Activated naive CD4-positive, alpha-beta T cell treated with anti-CD3 and anti-CD28 coated beads, Interleukin-2, amount 50 U/mL, for 24 hours (primary cell): ENCODE results near the gene DDX31.
"Not testable (repeated sequence)": the region's sequence is repeated elsewhere in the genome, so short reads cannot be mapped to it uniquely, and the experiment has no call there.

ENCODE experiments used
- H3K27ac Mint-ChIP-seq: one replicate; pipeline ENCODE4 v1.8.0; 2021; ENCODE audit warnings: mild to moderate bottlenecking, mixed read lengths
- H3K27me3 Mint-ChIP-seq: one replicate; pipeline ENCODE4 v1.8.0; 2021; ENCODE audit warnings: mixed read lengths
- H3K36me3 Mint-ChIP-seq: one replicate; pipeline ENCODE4 v1.8.0; 2021; ENCODE audit warnings: mixed read lengths
- H3K4me1 Mint-ChIP-seq: one replicate; pipeline ENCODE4 v1.8.0; 2021; ENCODE audit warnings: mixed read lengths
- H3K4me3 Mint-ChIP-seq: one replicate; pipeline ENCODE4 v1.8.0; 2021; ENCODE audit warnings: mild to moderate bottlenecking, mixed read lengths
- H3K9me3 Mint-ChIP-seq: one replicate; pipeline ENCODE4 v1.8.0; 2021; ENCODE audit warnings: mixed read lengths

The DDX31 gene

DNA sequence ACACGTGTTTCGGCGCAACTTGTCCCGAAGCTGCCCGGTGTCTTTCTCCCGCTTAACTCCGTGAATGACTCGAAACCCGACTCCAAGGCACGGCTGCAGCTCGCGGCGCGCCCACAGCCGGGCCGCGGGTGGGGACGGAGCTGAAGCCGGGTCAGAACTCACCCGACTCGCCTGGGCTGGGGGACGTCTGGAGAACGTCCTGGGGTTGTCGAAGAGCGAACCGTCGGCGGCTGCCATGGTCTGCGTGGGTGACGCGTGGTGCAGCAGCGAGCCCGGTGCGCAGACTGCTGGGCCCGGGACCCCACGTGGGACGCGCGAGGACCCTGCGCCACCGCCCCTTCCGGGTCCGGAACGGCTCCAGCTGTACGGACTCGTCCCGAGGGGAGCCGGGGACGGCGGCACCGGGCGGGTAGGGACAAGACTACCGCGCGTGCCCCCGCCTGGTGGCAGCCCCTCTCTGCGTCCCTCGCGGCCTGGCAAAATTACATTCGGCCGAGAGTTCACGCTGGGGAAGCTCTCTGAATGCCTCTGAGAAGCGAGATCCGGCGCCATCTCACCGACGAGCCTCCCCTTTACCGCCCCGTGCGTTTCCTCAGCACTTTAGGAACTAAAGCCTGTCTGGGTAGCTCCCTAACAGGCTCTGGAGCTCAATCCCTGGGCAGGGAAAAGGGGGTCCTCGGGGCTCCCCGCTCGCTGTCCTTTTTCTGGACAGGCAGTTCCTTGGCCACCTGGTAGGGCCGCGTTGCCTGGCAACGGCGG, at the start of gene DDX31:
TSS of gene DDX31 (minus strand) at position 286 of the 759 bp plus-strand sequence. CDS start at position 237, 49 bp downstream.
- Mint-ChIP-seq H3K4me1 (peaks cover 50% of the 10 kb centered on the region), H3K4me3 (peak within 1 kb of the TSS; percentile 95), H3K9me3 (no peaks in the 10 kb centered on the region), H3K27me3 (no peaks in the 10 kb centered on the region), H3K27ac (peak within 1 kb of the TSS; percentile 94), H3K36me3 (peaks cover 5% of the 10 kb centered on the region)

DNA sequence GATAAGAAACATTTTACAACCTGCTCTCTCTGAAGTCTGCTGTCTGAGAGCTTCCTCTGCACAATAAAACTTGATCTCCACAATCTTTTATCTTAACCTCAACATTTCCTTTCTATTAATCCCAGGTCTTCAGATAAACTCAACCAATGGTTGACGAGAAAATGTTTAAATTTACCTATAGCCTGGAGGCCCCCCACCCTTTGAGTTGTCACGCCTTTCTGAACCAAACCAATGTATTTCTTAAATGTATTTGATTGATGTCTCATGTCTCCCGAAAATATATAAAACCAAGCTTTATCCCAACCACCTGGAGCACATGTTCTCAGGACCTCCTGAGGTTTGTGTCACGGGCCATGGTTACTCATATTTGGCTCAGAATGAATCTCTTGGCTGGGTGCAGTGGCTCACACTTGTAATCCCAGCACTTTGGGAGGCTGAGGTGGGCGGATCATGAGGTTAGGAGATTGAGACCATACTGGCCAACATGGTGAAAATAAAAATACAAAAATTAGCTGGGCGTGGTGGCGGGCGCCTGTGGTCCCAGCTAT, 48.7 kb upstream of the DDX31 start:
- not testable (repeated sequence) for H3K36me3 Mint-ChIP-seq, H3K27ac Mint-ChIP-seq

DNA sequence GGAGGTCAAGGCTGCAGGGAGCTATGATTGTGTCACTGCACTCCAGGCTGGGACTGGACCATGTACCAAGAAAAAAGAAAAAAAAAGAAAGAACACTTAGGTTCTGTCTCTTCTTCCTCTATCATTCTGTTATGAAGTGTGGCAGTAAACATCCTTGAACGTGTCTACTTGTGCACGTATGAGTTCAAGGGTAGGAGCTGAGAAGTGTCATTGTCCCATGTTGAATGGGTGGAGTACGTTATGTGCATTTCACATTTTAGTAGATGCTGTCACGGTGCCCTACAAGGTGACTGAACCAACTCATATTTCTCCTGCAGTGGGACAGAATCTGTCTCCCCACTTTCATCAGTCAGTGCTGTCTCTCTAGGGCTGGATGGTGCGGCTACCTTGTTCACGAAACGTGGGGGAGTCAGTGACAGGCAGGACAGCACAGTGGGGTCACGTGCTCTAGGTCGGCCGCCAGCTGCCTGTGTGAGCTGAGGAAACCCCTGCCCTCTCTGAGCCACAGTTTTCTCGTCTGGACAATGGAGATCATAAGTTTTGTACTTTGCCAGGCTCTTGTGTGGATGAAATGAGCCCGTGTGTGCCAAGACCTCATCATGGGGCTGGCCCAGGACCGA, 47.7 kb upstream of the DDX31 start:
- H3K9me3 Mint-ChIP-seq = no peaks in the 10 kb centered on the region
- no peaks in the 10 kb centered on the region for H3K36me3 Mint-ChIP-seq
- H3K27ac Mint-ChIP-seq = no peak overlapping the region
- H3K27me3 Mint-ChIP-seq = peaks cover 12% of the 10 kb centered on the region
- peaks cover 7% of the 10 kb centered on the region for H3K4me1 Mint-ChIP-seq
- no peak overlapping the region for H3K4me3 Mint-ChIP-seq

More for the DNA sequence above, 48.7 kb upstream of the DDX31 start:
- H3K9me3 Mint-ChIP-seq, H3K4me3 Mint-ChIP-seq, H3K4me1 Mint-ChIP-seq: not testable (repeated sequence)
- peaks cover 11% of the 10 kb centered on the region for H3K27me3 Mint-ChIP-seq

DNA sequence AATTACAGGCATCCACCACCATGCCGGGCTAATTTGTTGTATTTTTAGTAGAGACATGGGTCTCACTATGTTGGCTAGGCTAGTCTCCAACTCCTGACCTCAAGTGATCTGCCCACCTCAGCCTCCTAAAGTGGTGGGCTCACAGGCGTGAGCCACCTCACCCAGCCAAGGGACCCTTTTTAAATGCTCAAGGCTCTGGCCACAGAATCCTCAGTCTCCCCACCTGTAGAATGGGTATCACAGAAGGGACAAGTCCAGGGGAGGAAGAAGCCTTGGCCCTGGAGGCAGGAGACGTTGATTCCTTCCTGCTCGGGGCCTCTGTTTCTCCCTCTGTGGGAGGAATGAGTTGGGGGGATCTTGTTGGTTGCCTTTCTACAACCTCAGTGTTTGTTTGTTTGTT, 46.2 kb upstream of the DDX31 start:
- Mint-ChIP-seq H3K9me3 (no peaks in the 10 kb centered on the region), H3K27ac (no peak overlapping the region), H3K27me3 (peaks cover 12% of the 10 kb centered on the region), H3K4me1 (peaks cover 7% of the 10 kb centered on the region), H3K4me3 (no peak overlapping the region), H3K36me3 (no peaks in the 10 kb centered on the region)

GRCh38 chr9:132712753-132713152, 43.0 kb upstream of the DDX31 start:
- peaks cover 6% of the 10 kb centered on the region for H3K27me3 Mint-ChIP-seq
- H3K27ac Mint-ChIP-seq = no peak overlapping the region
- H3K4me1 Mint-ChIP-seq = no peaks in the 10 kb centered on the region
- H3K4me3 Mint-ChIP-seq = no peak overlapping the region
- H3K36me3 Mint-ChIP-seq = no peaks in the 10 kb centered on the region
- no peaks in the 10 kb centered on the region for H3K9me3 Mint-ChIP-seq

- Mint-ChIP-seq H3K4me3 (no peak overlapping the region), H3K9me3 (no peaks in the 10 kb centered on the region), H3K36me3 (no peaks in the 10 kb centered on the region), H3K27me3 (peaks cover 6% of the 10 kb centered on the region), H3K4me1 (no peaks in the 10 kb centered on the region), H3K27ac (no peak overlapping the region)
Measured at GRCh38 chr9:132711846-132712245, 42.1 kb upstream of the DDX31 start.

DNA sequence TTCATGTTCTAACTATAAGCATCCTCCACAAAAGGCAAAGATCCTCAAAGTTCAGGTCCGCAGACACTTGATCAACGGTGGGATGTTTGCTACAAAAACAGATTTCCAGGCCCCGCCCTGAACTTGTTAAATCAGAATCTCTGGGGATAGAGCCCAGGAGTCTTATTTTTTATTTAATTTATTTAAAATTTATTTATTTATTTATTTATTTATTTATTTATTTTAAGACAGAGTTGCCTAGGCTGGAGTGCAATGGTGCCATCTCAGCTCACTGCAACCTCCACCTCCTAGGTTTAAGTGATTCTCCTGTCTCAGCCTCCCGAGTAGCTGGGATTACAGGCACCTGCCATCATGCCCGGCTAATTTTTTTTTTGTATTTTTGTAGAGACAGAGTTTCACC, 41.4 kb upstream of the DDX31 start:
- not testable (repeated sequence) for H3K9me3 Mint-ChIP-seq, H3K4me3 Mint-ChIP-seq, H3K4me1 Mint-ChIP-seq, H3K27me3 Mint-ChIP-seq, H3K27ac Mint-ChIP-seq, H3K36me3 Mint-ChIP-seq

DNA sequence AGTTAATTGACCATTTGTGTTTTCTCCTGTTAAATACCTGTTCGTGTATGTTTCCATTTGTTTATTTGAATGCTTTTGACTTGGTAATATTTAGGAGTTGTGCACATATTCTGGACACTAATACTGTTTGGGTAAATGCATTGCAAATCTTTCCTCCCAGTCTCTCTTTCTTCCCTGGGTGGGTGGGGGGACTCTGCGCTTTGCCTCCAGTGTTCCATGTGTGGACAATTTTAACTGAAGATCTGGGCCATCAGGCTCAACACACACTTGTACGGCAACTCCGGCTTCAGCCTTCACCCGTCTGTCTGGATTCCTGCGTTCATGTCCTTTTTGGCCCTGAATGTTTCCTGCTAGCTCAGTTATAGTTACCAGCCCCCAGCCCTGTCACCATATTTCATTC, 40.5 kb upstream of the DDX31 start:
- Mint-ChIP-seq H3K4me3 (no peak overlapping the region), H3K27me3 (peaks cover 4% of the 10 kb centered on the region), H3K4me1 (no peaks in the 10 kb centered on the region), H3K27ac (no peak overlapping the region), H3K9me3 (no peaks in the 10 kb centered on the region), H3K36me3 (no peaks in the 10 kb centered on the region)

DNA sequence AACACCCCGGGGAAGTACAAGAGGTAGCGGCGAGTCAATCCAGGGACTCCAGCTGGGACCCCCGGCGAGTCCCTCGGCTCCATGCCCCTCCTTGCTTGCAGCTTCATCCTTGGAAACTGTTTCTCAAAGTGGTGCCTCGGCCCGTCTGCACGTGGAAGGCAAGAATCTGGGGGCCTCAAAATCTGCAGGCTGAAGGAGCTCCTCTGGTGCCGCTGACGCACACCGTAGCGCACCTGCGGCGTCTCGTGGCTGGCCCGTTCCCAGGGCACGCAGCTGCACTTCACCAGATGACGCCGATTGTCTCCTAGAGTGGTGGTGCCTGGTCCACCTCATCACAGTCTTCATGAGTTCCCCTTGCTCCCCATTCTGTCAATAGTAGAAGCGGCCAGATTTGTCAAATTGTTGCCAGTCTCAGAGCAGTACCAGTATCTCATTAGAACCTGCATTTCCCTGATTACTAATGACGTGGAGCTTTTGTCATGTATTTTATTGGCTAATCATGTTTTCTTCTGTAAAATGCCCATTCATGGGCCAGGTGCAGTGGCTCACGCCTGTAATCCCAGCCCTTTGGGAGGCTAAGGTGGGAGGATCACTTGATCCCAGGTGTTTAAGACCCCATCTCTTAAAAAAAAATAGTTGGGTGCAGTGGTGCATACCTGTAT, 39.1 kb upstream of the DDX31 start:
- Mint-ChIP-seq H3K4me1 (no peaks in the 10 kb centered on the region), H3K27ac (no peak overlapping the region), H3K9me3 (no peaks in the 10 kb centered on the region), H3K36me3 (no peaks in the 10 kb centered on the region), H3K27me3 (peaks cover 4% of the 10 kb centered on the region), H3K4me3 (no peak overlapping the region)

GRCh38 chr9:132708239-132708638, 38.5 kb upstream of the DDX31 start:
- Mint-ChIP-seq H3K4me1 (no peaks in the 10 kb centered on the region), H3K4me3 (no peak overlapping the region), H3K9me3 (no peaks in the 10 kb centered on the region), H3K27me3 (peaks cover 2% of the 10 kb centered on the region), H3K36me3 (no peaks in the 10 kb centered on the region), H3K27ac (no peak overlapping the region)

GRCh38 chr9:132703336-132703735, 33.6 kb upstream of the DDX31 start:
- no peaks in the 10 kb centered on the region for H3K36me3 Mint-ChIP-seq
- H3K4me1 Mint-ChIP-seq = no peaks in the 10 kb centered on the region
- no peak overlapping the region for H3K4me3 Mint-ChIP-seq
- peaks cover 3% of the 10 kb centered on the region for H3K27me3 Mint-ChIP-seq
- H3K27ac Mint-ChIP-seq = no peak overlapping the region
- H3K9me3 Mint-ChIP-seq = peaks cover 4% of the 10 kb centered on the region

DNA sequence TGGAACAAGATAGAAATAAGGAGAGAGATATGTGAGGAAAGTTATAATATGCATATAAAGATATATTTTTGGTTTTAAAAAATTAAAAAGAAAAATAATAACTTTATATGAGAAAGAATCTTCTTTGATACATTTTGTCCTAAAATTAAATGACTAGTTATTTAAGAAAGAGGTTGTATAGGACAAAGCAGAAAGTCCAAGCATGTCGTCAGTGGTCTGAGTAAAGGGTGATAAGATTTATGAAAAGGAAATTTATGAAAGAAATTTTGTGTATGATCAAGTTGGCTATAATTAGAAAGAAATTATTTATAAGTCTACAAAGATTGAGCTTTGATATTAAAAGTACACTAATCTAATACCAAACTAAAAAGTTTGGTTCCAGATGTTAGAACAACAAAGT, 32.5 kb upstream of the DDX31 start:
- H3K9me3 Mint-ChIP-seq = peaks cover 11% of the 10 kb centered on the region
- no peak overlapping the region for H3K4me3 Mint-ChIP-seq
- no peak overlapping the region for H3K27ac Mint-ChIP-seq
- no peaks in the 10 kb centered on the region for H3K4me1 Mint-ChIP-seq
- peaks cover 4% of the 10 kb centered on the region for H3K36me3 Mint-ChIP-seq
- peaks cover 6% of the 10 kb centered on the region for H3K27me3 Mint-ChIP-seq

GRCh38 chr9:132699956-132700355, 30.2 kb upstream of the DDX31 start:
- peaks cover 4% of the 10 kb centered on the region for H3K36me3 Mint-ChIP-seq
- H3K4me1 Mint-ChIP-seq = no peaks in the 10 kb centered on the region
- H3K4me3 Mint-ChIP-seq = no peak overlapping the region
- peaks cover 6% of the 10 kb centered on the region for H3K27me3 Mint-ChIP-seq
- no peak overlapping the region for H3K27ac Mint-ChIP-seq
- H3K9me3 Mint-ChIP-seq = peaks cover 11% of the 10 kb centered on the region

DNA sequence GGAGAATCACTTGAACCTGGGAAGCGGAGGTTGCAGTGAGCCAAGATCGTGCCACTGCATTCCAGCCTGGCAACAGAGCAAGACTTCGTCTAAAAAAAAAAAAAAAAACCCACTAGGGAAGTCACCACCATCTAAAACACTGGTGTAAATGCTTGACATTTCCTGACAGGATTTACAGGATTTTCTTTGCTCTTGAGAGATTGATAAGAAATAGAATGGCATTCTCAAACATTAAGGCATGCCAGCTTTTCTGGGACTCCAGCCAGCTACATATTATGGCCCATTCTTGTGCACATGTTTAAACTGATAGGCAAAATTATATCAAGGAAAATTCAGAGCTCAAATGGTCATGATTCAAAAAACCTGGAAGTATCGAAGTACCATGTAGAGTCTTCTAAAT, 29.2 kb upstream of the DDX31 start:
- peaks cover 8% of the 10 kb centered on the region for H3K36me3 Mint-ChIP-seq
- peaks cover 6% of the 10 kb centered on the region for H3K27me3 Mint-ChIP-seq
- H3K27ac Mint-ChIP-seq = no peak overlapping the region
- peaks cover 6% of the 10 kb centered on the region for H3K4me1 Mint-ChIP-seq
- H3K9me3 Mint-ChIP-seq = peaks cover 11% of the 10 kb centered on the region
- no peak overlapping the region for H3K4me3 Mint-ChIP-seq

- Mint-ChIP-seq H3K9me3 (peaks cover 11% of the 10 kb centered on the region), H3K27ac (no peak overlapping the region), H3K4me1 (peaks cover 6% of the 10 kb centered on the region), H3K4me3 (no peak overlapping the region), H3K36me3 (peaks cover 13% of the 10 kb centered on the region), H3K27me3 (peaks cover 6% of the 10 kb centered on the region)
Measured at GRCh38 chr9:132697230-132697629, 27.4 kb upstream of the DDX31 start.

DNA sequence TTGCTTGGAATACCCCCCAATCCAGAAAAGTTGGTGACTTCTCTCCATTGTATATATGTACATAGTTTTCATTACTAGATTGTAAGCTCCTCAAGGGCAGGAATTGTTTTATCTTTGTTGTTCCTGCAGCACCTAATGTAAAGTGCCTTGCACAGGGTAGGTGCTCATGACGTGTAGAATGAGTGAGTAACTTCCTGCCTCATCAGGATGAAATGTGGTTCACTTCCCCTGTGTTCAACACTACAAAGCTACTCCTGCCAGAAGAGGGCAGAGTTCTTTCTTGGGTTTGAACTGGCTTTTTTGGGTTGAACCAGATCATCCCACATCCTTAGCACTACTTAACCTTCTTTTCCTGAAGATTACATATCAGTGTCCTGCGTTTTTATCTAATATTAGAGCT, 24.4 kb upstream of the DDX31 start:
- H3K9me3 Mint-ChIP-seq = peaks cover 11% of the 10 kb centered on the region
- peaks cover 6% of the 10 kb centered on the region for H3K27me3 Mint-ChIP-seq
- no peak overlapping the region for H3K27ac Mint-ChIP-seq
- no peak overlapping the region for H3K4me3 Mint-ChIP-seq
- peaks cover 22% of the 10 kb centered on the region for H3K36me3 Mint-ChIP-seq
- peaks cover 6% of the 10 kb centered on the region for H3K4me1 Mint-ChIP-seq
